HFFc6 (cell line): Measurements from ENCODE around the gene USP43. TPM values are rescaled to one million over a fixed set of nuclear protein-coding genes. Genes with fewer than 3 reads are reported as not detected.

ENCODE experiments used
- DNase-seq: peaks from one replicate; pipeline ENCODE4 v3.0.0-alpha.2; 2018
- H3K27ac Mint-ChIP-seq: 2 replicates; pipeline ENCODE4 v1.8.0; 2020; ENCODE audit warnings: mild to moderate bottlenecking, mixed read lengths
- H3K27me3 Mint-ChIP-seq: 2 replicates; pipeline ENCODE4 v1.8.0; 2021; ENCODE audit warnings: mild to moderate bottlenecking, moderate library complexity, mixed read lengths; ENCODE audit not compliant: insufficient read depth
- H3K36me3 Mint-ChIP-seq: 2 replicates; pipeline ENCODE4 v1.8.0; 2021; ENCODE audit warnings: low read depth, mixed read lengths
- H3K4me1 Mint-ChIP-seq: 2 replicates; pipeline ENCODE4 v1.8.0; 2020; ENCODE audit warnings: low read depth, mixed read lengths
- H3K4me3 Mint-ChIP-seq: 2 replicates; pipeline ENCODE4 v1.8.0; 2020; ENCODE audit warnings: mild to moderate bottlenecking, moderate library complexity, mixed read lengths
- H3K9me3 Mint-ChIP-seq: 2 replicates; pipeline ENCODE4 v1.8.0; 2020; ENCODE audit warnings: mild to moderate bottlenecking, mixed read lengths
- CTCF ChIP-seq: fragments of 200-600 bp; sonication (generic); IDR thresholded peaks from 2 replicates; pipeline ENCODE4 v1.5.0; 2021; ENCODE audit warnings: antibody characterized with exemption, mild to moderate bottlenecking
- total RNA-seq, 6 experiments: library from RNA; stranded (reverse); fragmentation: NEBNext Ultra II Directional; extraction: Animal tissue kit (Norgen Biotek cat#: 25700); gene quantifications; 2 replicates in 1 of 6; 3 replicates in 5 of 6; pipeline ENCODE4 v1.2.3, GENCODE V29; 2021

The USP43 gene
- total RNA-seq, 6 experiments from 2014 or later, result 0.09 TPM; not detected in 5

DNA sequence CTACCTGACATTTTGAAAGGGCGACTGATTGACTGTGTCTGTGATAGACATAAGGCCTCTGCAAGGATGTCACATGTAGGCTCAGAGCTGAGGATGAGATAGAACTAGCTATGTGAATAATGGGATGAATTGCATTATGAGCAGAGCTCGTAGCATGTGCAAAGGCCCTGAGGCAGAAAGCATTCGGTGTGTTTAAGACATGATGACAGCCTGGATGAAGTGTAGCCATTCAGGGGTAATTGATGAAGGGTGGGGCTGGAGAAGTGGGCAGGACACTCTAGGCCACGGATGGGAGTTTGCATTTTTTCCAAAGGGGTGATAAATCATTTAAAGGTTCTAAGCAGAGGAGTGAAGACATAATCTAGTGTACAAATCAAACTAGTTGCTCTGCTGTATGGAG is 62.6 kb downstream of the USP43 start:
- TF ChIP-seq CTCF, result no peak
- Mint-ChIP-seq H3K4me1 (no peaks in the 10 kb centered on the region), H3K9me3 (peaks cover 38% of the 10 kb centered on the region), H3K27ac (no peak overlapping the region), H3K27me3 (peaks cover 7% of the 10 kb centered on the region; the same call in 1 of the 2 replicates), H3K4me3 (no peak overlapping the region), H3K36me3 (no peaks in the 10 kb centered on the region; the same call in 1 of the 2 replicates)
- DNase-seq, result no peak

GRCh38 chr17:9714801-9715200 is 69.5 kb downstream of the USP43 start:
- no peak overlapping the region for H3K4me3 Mint-ChIP-seq
- TF ChIP-seq CTCF, result no peak
- H3K27ac Mint-ChIP-seq, result no peak overlapping the region
- DNase-seq, result no peak
- H3K36me3 Mint-ChIP-seq, result no peaks in the 10 kb centered on the region; the same call in 1 of the 2 replicates
- peaks cover 15% of the 10 kb centered on the region for H3K9me3 Mint-ChIP-seq
- no peaks in the 10 kb centered on the region for H3K4me1 Mint-ChIP-seq
- peaks cover 1% of the 10 kb centered on the region; the same call in 1 of the 2 replicates for H3K27me3 Mint-ChIP-seq

- Mint-ChIP-seq H3K4me3 (no peak overlapping the region), H3K27ac (no peak overlapping the region), H3K36me3 (no peaks in the 10 kb centered on the region), H3K4me1 (no peaks in the 10 kb centered on the region), H3K9me3 (peaks cover 10% of the 10 kb centered on the region), H3K27me3 (peaks cover 1% of the 10 kb centered on the region; the same call in 1 of the 2 replicates)
- TF ChIP-seq CTCF, result no peak
- DNase-seq, result no peak
Observed at GRCh38 chr17:9715503-9716016, 70.2 kb downstream of the USP43 start.

GRCh38 chr17:9725575-9725974 is 80.3 kb downstream of the USP43 start:
- no peak overlapping the region for H3K27ac Mint-ChIP-seq
- no peak for DNase-seq

DNA sequence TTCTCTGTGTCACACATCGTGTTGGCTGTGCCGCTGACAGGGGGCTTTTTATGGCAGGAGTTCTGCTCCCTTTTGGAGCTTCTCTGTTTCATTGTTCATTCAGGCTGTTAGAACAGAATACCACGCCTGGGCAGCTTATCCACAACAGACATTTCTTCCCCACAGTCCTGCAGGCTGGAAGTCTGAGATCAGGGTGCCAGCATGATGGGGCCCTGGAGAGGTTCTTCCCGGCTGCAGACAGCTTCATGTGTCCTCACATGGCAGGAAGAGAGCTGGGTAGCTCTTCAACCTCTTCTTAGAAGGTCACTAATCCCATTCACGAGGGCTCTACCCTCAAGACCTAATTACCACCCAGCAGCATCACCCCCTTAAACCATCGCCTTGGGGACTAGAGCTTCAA is 81.0 kb downstream of the USP43 start:
- TF ChIP-seq CTCF, result no peak
- Mint-ChIP-seq H3K4me1 (peaks cover 5% of the 10 kb centered on the region; the same call in 1 of the 2 replicates), H3K27me3 (peaks cover 21% of the 10 kb centered on the region), H3K27ac (no peak overlapping the region), H3K4me3 (no peak overlapping the region), H3K36me3 (no peaks in the 10 kb centered on the region), H3K9me3 (no peaks in the 10 kb centered on the region)
- DNase-seq, result no peak

More at GRCh38 chr17:9725575-9725974, 80.3 kb downstream of the USP43 start:
- Mint-ChIP-seq H3K27me3 (peaks cover 14% of the 10 kb centered on the region), H3K36me3 (no peaks in the 10 kb centered on the region), H3K4me1 (peaks cover 5% of the 10 kb centered on the region; the same call in 1 of the 2 replicates), H3K4me3 (no peak overlapping the region), H3K9me3 (no peaks in the 10 kb centered on the region)
- TF ChIP-seq CTCF, result no peak
